T-helper 2 cell (primary cell): ENCODE measurements around the gene TACC3.

Experiments used
- DNase-seq, 5 experiments: peaks; one replicate each; pipeline versions ENCODE4 v3.0.0 to v3.0.0-alpha.2; 2012 to 2022

Gene TACC3

DNA sequence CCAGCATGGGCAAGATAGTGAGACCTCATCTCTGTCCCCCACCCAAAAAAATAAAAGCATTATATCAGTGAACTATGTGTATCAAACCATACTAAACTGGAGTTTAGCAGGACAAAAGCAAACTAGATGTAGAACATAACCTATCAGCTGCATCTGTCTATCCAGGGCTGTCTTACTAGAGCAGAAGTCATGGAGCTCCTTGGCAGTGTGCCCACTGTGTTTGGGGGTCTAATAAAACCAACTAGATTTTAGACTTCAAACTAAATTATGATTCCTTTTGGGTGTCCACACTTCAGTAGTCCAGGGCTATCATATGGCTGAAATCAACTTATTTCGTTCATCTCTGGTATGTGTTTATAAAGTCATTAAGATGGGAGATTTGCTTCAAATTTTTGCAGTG is 17.5 kb upstream of the TACC3 start:
- no peak for DNase-seq

DNA sequence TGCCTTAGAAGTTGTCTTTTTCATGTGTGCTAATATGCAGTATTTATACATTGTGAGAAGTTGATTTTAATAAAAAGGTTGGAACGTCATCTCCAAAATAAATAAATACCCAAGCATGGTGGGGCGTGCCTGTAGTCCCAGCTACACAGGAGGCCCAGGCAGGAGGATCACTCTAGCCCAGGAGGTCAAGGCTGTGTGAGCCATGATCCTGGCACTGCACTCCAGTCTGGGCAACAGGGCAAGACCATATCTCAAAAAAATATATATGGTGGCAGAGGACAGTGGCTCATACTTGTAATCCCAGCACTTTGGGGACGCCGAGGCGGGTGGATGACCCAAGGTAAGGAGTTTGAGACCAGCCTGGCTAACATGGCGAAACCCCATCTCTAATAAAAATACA is 15.6 kb upstream of the TACC3 start:
- no peak for DNase-seq

GRCh38 chr4:1706358-1706757 is 15.0 kb upstream of the TACC3 start:
- DNase-seq, result no peak

GRCh38 chr4:1708581-1708980 is 12.7 kb upstream of the TACC3 start:
- DNase-seq, result no peak

- no peak for DNase-seq
Measured at GRCh38 chr4:1711055-1711570, 10.2 kb upstream of the TACC3 start.

GRCh38 chr4:1711571-1712215 is 9.6 kb upstream of the TACC3 start:
- DNase-seq, result peak in 3 of 5 experiments; percentile 20 to 52 (median 29)

DNA sequence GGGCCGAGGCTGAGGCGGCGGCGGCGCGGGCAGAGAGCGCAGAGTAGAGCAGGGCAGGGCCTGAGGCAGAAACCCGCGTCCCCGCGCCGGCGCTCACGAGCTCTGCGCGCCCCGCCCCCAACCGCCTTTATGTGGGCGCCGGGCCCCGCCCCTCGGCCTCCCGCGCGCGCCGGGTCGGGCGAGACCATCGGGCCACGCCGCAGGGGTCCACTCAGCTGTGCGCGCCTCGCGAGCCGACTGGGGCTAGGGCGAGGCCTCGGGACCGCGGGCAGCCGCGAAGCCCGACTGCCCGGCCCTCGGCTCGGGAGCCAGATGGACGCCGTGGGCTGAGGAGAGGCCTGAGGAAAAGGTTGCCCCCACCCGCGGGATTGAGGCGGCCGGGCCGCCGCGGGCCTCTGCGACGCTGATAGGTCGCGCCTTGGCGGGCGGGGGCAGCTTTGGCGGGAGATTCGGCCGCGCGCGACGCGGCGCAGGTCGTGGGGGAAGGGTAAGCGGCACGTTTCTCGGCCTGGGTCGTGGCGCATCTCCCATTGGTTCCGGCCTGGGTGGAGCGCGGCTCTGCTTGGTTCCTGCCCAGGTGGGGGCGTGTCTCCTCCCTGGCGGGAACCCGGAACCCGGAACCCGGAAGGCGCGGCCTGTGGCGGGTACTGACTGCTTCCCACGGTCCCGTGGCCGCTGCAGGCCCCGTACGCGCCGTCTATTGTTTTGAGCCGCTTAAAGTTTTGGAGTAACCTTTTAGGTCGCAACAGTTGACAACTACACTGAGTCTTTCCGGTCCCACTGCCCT is 8.9 kb upstream of the TACC3 start, which contains the start of gene SLBP:
SLBP (minus strand) TSS at position 104 of the 787 bp plus-strand sequence. CDS start 131 bp downstream, outside the sequence.
- peak; percentile 97 to 99 (median 99) for DNase-seq

- DNase-seq, result no peak
Measured at GRCh38 chr4:1713003-1713851, 8.1 kb upstream of the TACC3 start.

DNA sequence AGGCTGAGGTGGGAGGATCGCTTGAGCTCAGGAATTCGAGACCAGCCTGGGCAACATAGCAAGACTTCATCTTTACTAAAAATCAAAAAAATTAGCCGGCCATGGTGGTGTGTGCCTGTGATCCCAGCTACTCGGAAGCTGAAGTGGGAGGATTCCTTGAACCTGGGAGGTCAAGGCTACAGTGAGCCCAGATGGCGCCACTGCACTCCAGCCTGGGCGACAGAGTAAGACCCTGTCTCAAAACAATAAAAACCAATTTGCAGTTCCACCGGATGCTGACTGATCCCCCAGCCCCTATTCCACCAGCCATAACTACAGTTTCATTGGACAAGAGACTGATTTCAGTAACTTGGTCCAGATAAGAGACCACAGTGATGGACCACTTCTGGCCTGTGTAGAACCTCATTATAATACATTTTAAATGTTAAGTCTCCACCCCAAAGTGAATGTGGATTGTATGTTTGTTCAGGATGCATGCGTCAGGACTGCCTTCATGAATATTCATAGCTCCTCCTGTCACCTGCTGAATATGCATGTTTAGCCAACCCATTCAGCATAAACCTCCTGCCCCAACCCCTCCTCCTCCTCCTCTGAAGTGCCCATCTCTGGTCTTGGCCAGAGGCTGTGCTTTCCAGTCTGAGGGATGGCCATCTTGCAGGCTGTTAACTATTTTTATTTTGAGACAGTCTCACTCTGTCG is 6.9 kb upstream of the TACC3 start:
- peak in 1 of 5 experiments; percentile 58 for DNase-seq

DNA sequence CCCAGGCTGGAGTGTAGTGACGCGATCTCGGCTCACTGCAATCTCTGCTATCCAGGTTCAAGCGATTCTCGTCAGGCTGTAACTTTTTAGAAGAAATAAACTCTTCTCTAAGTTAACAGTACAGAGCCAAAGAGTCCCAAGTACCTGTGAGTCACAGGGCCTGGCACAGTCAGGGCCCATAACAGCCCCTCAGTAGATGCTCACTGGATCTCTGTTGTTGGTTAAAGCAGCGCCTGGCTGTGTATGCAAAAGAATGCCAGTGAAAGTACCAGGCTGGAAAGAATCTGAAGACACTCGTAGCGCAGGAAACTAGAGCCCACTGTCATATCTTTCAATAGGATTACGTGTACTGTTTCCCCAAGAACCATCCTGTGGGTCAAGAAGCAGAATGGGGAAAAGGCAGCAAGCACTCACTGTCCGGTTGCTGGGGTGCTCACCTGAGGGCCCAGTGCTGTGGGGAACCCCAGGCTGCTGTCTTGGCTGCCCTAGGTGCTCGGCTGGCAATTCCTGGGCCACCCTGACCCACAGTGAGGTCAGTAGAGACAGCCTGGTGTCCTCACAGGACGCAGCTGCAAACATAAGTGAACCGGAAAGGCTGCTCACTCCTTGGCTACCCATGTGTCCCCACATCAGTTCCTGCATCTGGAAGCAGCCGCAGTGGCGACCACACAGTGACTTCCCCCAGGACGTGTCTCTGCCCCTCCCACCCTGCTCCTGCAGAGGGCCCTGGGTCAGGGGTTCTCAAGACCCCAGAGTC is 6.1 kb upstream of the TACC3 start:
- no peak for DNase-seq

DNA sequence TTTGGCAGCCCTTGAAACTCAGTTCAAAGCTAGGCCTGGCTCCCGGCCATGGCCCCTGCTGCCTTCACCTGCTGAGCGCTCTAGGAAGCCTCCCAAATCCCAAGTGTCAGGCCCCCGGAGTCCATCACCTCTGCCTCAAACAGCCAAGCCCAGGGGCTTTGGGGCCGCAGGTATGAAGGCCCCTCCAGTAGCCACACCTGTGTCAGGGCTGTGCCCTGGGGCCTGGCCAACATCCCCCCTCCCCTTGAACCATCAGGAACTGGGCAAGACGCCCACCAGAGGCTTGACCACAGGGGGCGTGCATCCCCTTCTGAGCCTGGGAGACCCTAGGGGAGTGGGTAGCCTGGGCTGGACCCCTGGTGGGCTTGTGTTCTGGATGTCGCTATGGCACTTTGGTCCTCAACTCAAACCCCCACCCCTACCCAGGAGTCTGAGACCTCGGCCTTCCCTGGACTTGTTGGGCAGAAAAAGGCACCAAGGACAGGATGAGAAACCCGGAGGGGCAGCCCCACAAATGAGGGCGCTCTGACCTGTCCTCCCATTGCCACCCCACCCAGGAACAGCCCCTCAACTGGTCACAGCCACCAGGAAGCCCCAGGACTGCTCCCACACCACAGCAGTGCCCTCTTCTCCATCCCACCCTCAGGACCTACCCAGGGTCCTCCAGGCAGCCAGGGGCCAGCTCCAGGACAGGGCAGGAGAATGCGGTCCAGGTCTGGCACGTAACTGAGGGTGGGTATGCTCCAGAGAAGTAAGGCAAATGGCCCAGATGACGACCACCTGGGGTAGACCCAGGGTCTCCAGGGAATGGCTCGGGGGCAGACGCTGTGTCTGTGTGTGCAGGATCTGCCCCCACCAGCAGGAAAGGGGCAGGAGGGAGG is 5.0 kb upstream of the TACC3 start:
- no peak for DNase-seq

- no peak for DNase-seq
Measured at GRCh38 chr4:1717129-1718094, 3.9 kb upstream of the TACC3 start.

- DNase-seq, result no peak
Measured at GRCh38 chr4:1718095-1718850, 3.0 kb upstream of the TACC3 start.

DNA sequence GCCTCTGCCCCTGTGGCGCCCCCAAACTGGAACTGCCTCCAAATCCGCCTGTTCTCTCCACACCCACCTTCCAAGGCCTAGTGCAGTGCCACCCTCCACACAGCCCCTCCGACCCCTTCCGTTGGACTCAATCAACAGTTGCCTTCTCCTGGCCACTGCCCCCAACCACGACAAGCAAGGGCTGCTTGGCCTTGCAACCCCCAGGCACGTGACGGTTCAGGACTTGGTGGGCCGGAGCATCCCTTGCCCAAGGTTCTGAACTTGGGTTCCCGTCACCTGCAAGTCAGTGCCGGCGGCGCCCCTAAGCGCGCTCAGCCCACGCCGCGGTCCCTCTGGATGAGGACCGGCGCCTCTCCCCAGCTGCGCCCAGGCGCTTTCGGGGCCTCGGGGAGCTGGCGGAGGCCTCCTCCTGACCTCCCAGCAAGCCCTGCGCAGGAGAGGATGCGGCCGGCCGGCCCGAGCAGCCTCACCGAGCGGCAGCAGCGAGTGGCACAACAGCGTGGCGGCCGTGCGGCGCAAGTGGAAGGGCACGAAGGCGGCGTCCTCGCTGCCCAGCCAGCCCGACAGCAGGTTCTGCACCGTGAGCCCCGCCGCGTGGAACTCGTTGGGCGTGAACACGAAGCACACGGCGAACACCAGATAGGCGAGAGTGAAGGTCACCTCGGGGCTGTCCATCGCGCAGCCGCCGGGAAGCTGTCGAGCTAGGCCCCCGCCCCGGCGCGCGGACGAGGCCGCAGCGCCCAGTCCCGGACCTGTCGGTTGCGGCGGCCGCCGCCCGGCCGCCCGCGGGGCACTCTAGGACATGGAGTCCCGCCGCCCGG is 948 bp upstream of the TACC3 start:
- DNase-seq, result peak in 4 of 5 experiments; percentile 8 to 70 (median 32)

- no peak for DNase-seq
Measured at GRCh38 chr4:1721666-1722550, 587 bp downstream of the TACC3 start.

GRCh38 chr4:1722551-1723118 is 1.3 kb downstream of the TACC3 start:
- DNase-seq, result no peak
